HCT116 (cell line): Measurements from ENCODE around the gene NEO1. TPM values are rescaled to one million over a fixed set of nuclear protein-coding genes. Genes with fewer than 3 reads are reported as not detected.

Source experiments
- ATAC-seq: fragments of 200-7000 bp; cut with Tn5 transposase; 2 replicates; pipeline ENCODE4 v1.9.1; 2020; ENCODE audit warnings: mild to moderate bottlenecking, moderate library complexity
- BruUV-seq: library from RNA; stranded (reverse); fragments of 400-500 nt; replicated peaks from 2 replicates; lab custom pipeline; 2021; lab: Mats Ljungman, UMichigan
- CTCF ChIA-PET: fragments of 300-600 bp; sonication (Branson Sonifier 250); formaldehyde crosslinking; loops from one replicate; lab custom pipeline; 2021; ENCODE audit warnings: antibody characterized with exemption; lab: Charles Lee
- POLR2A ChIA-PET: fragments of 300-600, 350-600 bp; sonication (Branson Sonifier 250); formaldehyde crosslinking; loops from one replicate; lab custom pipeline; 2021; ENCODE audit warnings: antibody characterized with exemption; lab: Charles Lee
- RAD21 ChIA-PET, 2 experiments: fragments of 300-600 bp; sonication (Branson Sonifier 250); formaldehyde crosslinking; loops; one replicate each; lab custom pipeline; 2023; ENCODE audit warnings: low total read pairs in 2 of 2; ENCODE audit not compliant: uncharacterized antibody in 2 of 2, unreplicated experiment in 2 of 2, low non-redundant PET in 1 of 2; lab: Charles Lee
- DNase-seq: peaks from one replicate; pipeline ENCODE4 v3.0.0-alpha.2; 2010; ENCODE audit warnings: low read depth, low spot score
- H2AFZ ChIP-seq: fragments of 200-600 bp; shearing (Covaris generic), sonication (generic); 2 replicates; pipeline ENCODE4 v1.6.1; 2017; ENCODE audit warnings: low read depth, mixed run types, mixed read lengths, antibody characterized with exemption, low read length; ENCODE audit not compliant: poor library complexity, severe bottlenecking
- H3K27ac ChIP-seq: 2 replicates; pipeline ENCODE4 v1.5.1; 2012; ENCODE audit warnings: low read depth, low read length
- H3K27me3 ChIP-seq: fragments of 200-600 bp; sonication (generic); 2 replicates; pipeline ENCODE4 v1.6.1; 2016; ENCODE audit warnings: mixed run types, low read length, mixed read lengths; ENCODE audit not compliant: insufficient read depth
- H3K36me3 ChIP-seq, 2 experiments: fragments of 200-500 bp in 1 of 2; fragments of 200-600 bp in 1 of 2; sonication (Bioruptor generic) in 1 of 2; sonication (generic) in 1 of 2; 2 replicates each; pipeline versions ENCODE4 v1.5.1 to v1.6.1; 2014 to 2016; ENCODE audit warnings: low read length in 2 of 2, inconsistent platforms in 1 of 2, mixed read lengths in 1 of 2, mixed run types in 1 of 2; ENCODE audit not compliant: insufficient read depth in 2 of 2, control insufficient read depth in 1 of 2
- H3K4me1 ChIP-seq, 2 experiments: fragments of 200-600 bp in 1 of 2; sonication (generic) in 1 of 2; 2 replicates each; pipeline versions ENCODE4 v1.5.1 to v1.6.1; 2012 to 2017; ENCODE audit warnings: low read length in 2 of 2, inconsistent platforms in 1 of 2, mild to moderate bottlenecking in 1 of 2, mixed read lengths in 1 of 2, mixed run types in 1 of 2, moderate library complexity in 1 of 2; ENCODE audit not compliant: insufficient read depth in 2 of 2, control insufficient read depth in 1 of 2
- H3K4me2 ChIP-seq: fragments of 200-600 bp; sonication (generic); 2 replicates; pipeline ENCODE4 v1.6.1; 2017; ENCODE audit warnings: mixed run types, low read length, mixed read lengths
- H3K4me3 ChIP-seq, 2 experiments: fragments of 200-600 bp in 1 of 2; sonication (generic) in 1 of 2; replicated peaks in 1 of 2; 2 replicates each; pipeline ENCODE4 v1.5.1; 2011 to 2016; ENCODE audit warnings: low read length in 2 of 2, control low read depth in 1 of 2, low read depth in 1 of 2, mild to moderate bottlenecking in 1 of 2, mixed read lengths in 1 of 2, mixed run types in 1 of 2
- H3K79me2 ChIP-seq: fragments of 200-600 bp; sonication (generic); 2 replicates; pipeline ENCODE4 v1.6.1; 2017; ENCODE audit warnings: mild to moderate bottlenecking, mixed run types, low read length, moderate library complexity, mixed read lengths; ENCODE audit not compliant: insufficient read depth
- H3K9ac ChIP-seq: fragments of 200-600 bp; sonication (generic); 2 replicates; pipeline ENCODE4 v1.6.1; 2016; ENCODE audit warnings: low read length, mixed read lengths
- H3K9me2 ChIP-seq: fragments of 200-600 bp; sonication (generic), shearing (Covaris generic); 2 replicates; pipeline ENCODE4 v1.6.1; 2017; ENCODE audit warnings: mixed run types, mild to moderate bottlenecking, moderate library complexity; ENCODE audit not compliant: insufficient read depth
- H3K9me3 ChIP-seq, 2 experiments: fragments of 200-500 bp in 1 of 2; fragments of 200-600 bp in 1 of 2; sonication (Bioruptor generic) in 1 of 2; sonication (generic) in 1 of 2; 2 replicates each; pipeline ENCODE4 v1.6.1; 2014 to 2017; ENCODE audit warnings: low read length in 2 of 2, mixed read lengths in 2 of 2, inconsistent platforms in 1 of 2, low read depth in 1 of 2, mild to moderate bottlenecking in 1 of 2, mixed run types in 1 of 2, moderate library complexity in 1 of 2; ENCODE audit not compliant: control insufficient read depth in 1 of 2, insufficient read depth in 1 of 2
- H4K20me1 ChIP-seq: fragments of 200-600 bp; sonication (generic), shearing (Covaris generic); 2 replicates; pipeline ENCODE4 v1.6.1; 2017; ENCODE audit warnings: mixed run types, mild to moderate bottlenecking, moderate library complexity; ENCODE audit not compliant: insufficient read depth
- CBX3 ChIP-seq: IDR thresholded peaks from 2 replicates; pipeline ENCODE4 v1.6.1; 2012; ENCODE audit warnings: low read depth
- EGR1 ChIP-seq: IDR thresholded peaks from 2 replicates; pipeline ENCODE4 v1.6.1; 2012; ENCODE audit warnings: low read depth
- EZH2 ChIP-seq: fragments of 200-600 bp; sonication (generic); IDR thresholded peaks from 2 replicates; pipeline ENCODE4 v1.6.1; 2017; ENCODE audit warnings: antibody characterized with exemption, mixed run types
- EZH2phosphoT487 ChIP-seq: fragments of 200-600 bp; IDR thresholded peaks from 2 replicates; pipeline ENCODE4 v1.6.1; 2018; ENCODE audit warnings: antibody characterized with exemption, borderline replicate concordance
- FOSL1 ChIP-seq: IDR thresholded peaks from 2 replicates; pipeline ENCODE4 v1.6.1; 2012; ENCODE audit warnings: low read depth
- POLR2A ChIP-seq: IDR thresholded peaks from 2 replicates; pipeline ENCODE4 v1.7.0; 2011; ENCODE audit warnings: borderline replicate concordance; ENCODE audit not compliant: insufficient read depth, insufficient read length; ENCODE audit errors: extremely low read depth
- RAD21 ChIP-seq: IDR thresholded peaks from 2 replicates; pipeline ENCODE4 v1.6.1; 2012; ENCODE audit warnings: low read depth, mild to moderate bottlenecking
- ZBTB33 ChIP-seq: IDR thresholded peaks from 2 replicates; pipeline ENCODE4 v1.6.1; 2011; ENCODE audit warnings: mild to moderate bottlenecking, low read length, moderate library complexity; ENCODE audit not compliant: insufficient replicate concordance; ENCODE audit errors: extremely low read depth
- ZNF274 ChIP-seq: fragments of 200-500 bp; sonication (Bioruptor generic); IDR thresholded peaks from 2 replicates; pipeline ENCODE4 v1.6.1; 2014; ENCODE audit warnings: mild to moderate bottlenecking, low read depth, low read length, inconsistent platforms
- intact Hi-C: fragments of 100-400 bp; cut with micrococcal nuclease; formaldehyde crosslinking; loops from 2 replicates; pipeline ENCODE4 v1.10.0; 2022
- total RNA-seq: library from RNA; stranded (reverse); gene quantifications from one replicate; pipeline ENCODE4 v1.2.1, GENCODE V29; 2021; ENCODE audit not compliant: unreplicated experiment

The NEO1 gene
- total RNA-seq, 1 experiment from 2014 or later, result 30.0 TPM

DNA sequence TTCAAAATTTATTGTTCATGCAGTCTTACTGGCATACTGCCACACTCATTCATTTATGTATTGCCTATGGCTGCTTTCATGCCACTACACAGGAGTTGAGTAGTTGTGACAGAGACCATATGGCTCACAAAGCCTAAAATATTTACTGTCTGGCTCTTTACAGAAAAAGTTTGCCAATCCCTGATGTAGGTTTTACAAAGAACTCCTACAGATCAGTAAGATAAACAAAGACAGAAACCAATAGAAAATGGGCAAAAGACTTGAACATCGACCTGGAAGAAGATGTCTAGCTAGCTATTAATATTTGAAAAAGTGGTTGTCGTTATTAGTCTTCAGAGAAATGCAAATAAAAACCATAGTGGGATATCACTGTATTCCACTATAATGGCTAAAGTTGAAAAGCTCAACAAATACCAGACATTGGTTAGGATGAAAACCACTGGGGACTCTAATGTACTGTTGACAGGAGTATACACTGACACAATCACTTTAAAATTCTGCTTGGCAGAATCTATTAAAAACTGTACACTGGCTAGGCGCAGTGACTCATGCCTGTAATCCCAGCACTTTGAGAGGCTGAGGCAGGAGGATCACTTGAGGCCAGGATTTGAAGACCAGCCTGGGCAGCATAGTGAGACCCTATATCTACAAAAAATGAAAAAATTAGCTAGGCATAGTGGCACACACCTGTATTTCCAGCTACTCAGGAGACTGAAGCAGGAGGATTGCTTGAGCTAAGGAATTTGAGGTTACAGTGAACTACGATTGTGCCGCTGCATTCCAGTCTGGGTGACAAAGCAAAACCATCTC lies 87.7 kb downstream of the NEO1 start:
- no peak for DNase-seq
- no peak overlapping the region for H3K9ac ChIP-seq
- POLR2A ChIA-PET, result no interaction called here
- no peaks in the 10 kb centered on the region for H4K20me1 ChIP-seq
- H3K4me2 ChIP-seq, result no peak overlapping the region
- H3K4me3 ChIP-seq, result no peak overlapping the region
- no peaks in the 10 kb centered on the region for H3K79me2 ChIP-seq
- no peak overlapping the region for H2AFZ ChIP-seq
- H3K9me2 ChIP-seq, result no peaks in the 10 kb centered on the region
- no peaks in the 10 kb centered on the region for H3K4me1 ChIP-seq
- no peaks in the 10 kb centered on the region; a peak in 1 of 4 replicates for H3K36me3 ChIP-seq
- no peaks in the 10 kb centered on the region for H3K9me3 ChIP-seq
- BruUV-seq, result no TSS peak
- no peak overlapping the region for H3K27ac ChIP-seq
- no peaks in the 10 kb centered on the region for H3K27me3 ChIP-seq
- RAD21 ChIA-PET, result no interaction called here
- ATAC-seq, result no peak
- CTCF ChIA-PET, result no interaction called here
- TF ChIP-seq FOSL1 (no peak), RAD21 (no peak), CBX3 (no peak), ZBTB33 (no peak), EGR1 (no peak), EZH2phosphoT487 (no peak), POLR2A (no peak), ZNF274 (no peak), EZH2 (no peak)
- intact Hi-C loops, result no loop called here
